HG02973 (cell line): ENCODE results near the gene PLXND1.

Experiments
- ATAC-seq: cut with Tn5 transposase; IDR thresholded peaks from one replicate; pipeline ENCODE4 v1.9.1; 2021; ENCODE audit warnings: moderate library complexity; ENCODE audit not compliant: unreplicated experiment

PLXND1 gene

DNA sequence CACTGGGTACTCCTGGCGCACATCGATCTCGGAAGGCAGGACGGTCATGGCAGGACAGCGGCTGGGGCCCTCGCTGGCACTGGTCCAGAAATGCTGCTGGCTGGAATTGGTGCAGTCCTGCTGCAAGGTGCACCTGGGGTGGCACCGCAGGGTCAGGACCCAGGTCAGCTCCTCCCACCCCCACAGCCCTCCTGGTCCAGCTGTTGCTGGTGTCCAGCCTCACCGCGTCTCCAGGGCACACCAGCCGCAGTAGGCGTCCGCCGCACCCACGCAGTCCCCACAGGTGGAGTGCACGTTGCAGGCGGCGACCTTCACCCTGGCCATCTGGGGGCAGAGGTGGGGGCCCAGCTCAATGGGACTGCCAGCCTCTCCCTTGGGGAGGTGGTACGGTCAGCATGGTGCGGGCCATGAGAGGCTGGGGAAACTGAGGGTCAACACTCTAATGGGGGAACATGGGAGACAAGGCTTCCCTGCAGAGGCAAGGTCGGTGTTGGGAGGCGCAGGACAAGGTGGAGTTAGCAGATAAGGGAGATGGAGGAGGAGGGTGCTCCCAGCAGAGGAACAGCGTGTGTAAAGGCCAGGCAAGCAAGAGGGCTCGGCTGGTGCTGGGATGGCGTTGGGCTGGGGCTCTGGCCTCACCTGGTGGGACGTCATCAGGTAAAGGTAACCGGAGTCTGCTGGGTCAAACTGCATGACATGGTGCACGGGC, 20.4 kb downstream of the PLXND1 start:
- ATAC-seq = no peak

DNA sequence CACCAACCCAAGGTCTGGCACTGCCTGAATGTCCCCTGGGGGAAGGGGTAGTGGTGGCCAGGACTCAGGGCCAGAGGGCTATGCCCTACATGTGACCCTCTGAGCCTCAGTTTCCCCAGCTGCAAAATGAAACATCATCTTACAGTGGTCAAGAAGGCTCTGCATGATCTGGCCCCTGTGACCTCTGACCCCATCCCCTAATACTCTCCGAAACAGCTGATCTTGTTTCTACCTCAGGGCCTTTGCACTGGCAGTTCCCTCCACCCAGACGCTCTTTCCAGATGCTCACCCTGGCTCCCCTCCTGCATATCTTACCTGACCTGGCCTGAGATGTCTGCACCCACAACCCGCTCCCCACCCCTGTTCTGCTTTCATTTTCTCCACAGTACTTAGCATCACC, 21.8 kb downstream of the PLXND1 start:
- ATAC-seq = no peak

- ATAC-seq = no peak
These were observed 23.2 kb downstream of the PLXND1 start for GRCh38 chr3:129583289-129583688.

GRCh38 chr3:129582799-129583198, 23.7 kb downstream of the PLXND1 start:
- ATAC-seq = no peak

DNA sequence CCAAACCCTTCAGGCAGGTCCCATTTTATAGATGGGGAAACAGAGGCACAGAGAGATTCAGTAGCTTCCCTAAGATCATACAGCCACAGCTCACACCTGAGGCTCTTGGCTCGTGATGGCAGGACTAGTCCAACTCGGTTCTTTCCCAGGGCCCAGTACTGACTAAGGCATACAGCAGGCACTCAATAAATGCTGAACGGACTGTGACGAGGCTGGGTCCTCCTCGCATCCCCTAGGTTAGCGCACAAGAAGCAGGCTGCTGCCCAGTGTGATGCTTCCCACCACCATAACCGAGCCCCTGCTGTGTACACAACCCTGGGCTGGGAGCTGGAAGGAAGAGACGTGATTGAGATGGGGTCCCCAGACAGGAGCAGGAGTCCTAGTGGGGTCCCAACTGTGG, 24.9 kb downstream of the PLXND1 start:
- no peak for ATAC-seq

GRCh38 chr3:129579991-129580390, 26.5 kb downstream of the PLXND1 start:
- no peak for ATAC-seq

- ATAC-seq = no peak
These were observed 28.3 kb downstream of the PLXND1 start for GRCh38 chr3:129577925-129578786.

DNA sequence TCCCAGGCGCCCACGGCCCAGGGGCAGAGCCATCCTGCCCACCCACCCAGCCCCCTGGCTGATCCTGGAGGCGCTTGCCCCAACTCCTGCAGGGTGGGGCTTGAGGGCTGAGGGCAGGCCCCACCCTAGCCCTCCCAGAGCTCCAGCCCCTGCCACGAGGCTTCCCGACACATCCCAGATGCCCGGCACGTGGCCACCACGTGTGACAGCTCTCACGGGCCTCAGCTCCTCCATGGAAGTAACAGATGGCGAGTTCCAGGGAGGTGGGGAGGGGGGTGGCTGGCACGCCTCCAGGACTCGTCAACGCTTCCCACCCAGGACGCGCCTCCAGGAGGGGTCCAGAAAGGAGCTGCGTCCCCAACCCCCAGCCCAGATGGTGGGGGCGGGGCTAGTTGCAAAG, 29.1 kb downstream of the PLXND1 start:
- no peak for ATAC-seq

GRCh38 chr3:129576514-129577352, 29.7 kb downstream of the PLXND1 start:
- ATAC-seq = no peak

DNA sequence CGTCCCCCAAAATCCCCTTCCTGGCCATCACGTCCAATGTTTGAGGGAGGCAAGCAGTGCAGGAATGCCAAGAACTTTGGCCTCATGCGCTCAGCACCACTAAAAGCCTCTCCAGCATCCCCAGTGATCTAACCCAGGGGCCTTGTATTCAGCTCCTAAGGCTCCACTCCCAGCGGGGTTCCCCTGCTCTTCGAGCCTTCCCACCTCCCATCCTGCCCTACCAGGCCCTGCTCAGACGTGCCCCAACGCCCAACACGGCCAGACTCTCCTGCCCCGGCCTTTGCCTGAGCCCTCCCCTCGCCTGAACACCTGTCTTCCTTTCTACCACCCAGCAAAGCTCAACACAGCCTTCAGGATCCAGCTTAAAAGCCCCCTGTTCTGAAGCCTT, 30.5 kb downstream of the PLXND1 start:
- ATAC-seq = no peak

DNA sequence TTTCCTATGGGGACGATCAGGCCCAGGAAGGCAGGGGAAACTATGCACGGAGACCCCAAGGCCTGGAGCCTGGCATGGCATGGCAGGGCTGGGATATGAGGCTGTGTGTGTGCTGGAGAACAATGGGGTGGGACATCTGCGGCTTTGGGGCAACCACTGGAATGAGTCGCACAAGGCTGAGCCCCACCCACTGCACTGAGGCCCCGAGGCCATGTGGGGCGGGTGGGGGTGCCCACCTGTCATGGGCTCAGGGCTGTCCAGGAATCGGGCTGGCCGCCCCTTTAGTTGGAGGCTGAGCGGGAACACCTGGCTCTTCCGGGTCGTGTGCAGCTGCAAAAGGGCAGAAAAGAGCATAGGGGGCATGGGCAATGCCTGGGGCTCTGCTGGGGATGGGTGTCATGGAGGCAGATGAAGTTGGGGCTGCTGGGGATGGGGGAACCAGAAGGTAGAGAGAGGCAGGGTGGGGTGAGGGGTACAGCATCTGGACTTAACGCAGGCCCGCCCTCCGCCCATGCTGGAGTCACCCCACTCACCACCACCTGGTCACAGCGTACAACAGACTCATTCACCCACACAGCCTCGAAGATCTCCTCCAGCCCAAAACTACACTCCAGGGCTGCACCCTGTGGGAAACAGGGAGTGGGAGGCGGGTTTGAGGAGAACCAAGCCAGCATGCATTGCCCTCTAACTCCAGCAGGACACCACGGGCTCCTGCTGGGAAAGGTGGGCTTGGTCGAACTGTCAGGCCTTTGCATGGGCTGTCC, 31.1 kb downstream of the PLXND1 start:
- ATAC-seq = no peak

GRCh38 chr3:129574206-129574605, 32.3 kb downstream of the PLXND1 start:
- no peak for ATAC-seq

DNA sequence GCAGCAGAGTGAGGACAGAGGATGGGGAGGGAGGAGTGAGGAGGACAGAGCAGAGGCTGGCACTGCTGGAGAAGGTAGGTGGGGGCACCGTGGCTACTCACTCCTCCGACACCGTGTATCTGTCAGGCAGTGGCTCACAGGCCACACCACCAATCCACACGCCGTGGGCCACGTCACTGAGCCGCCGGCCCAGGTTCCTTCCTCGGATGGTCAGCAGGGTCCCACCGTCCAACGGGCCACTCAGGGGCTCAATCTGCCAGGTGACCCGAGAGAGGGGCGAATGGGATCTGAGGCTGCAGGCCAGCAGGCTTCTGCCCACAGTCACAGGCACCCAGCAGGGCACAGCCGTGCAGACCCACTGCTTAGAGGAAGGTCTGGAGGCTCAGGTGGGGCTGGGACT, 33.0 kb downstream of the PLXND1 start:
- ATAC-seq = no peak

DNA sequence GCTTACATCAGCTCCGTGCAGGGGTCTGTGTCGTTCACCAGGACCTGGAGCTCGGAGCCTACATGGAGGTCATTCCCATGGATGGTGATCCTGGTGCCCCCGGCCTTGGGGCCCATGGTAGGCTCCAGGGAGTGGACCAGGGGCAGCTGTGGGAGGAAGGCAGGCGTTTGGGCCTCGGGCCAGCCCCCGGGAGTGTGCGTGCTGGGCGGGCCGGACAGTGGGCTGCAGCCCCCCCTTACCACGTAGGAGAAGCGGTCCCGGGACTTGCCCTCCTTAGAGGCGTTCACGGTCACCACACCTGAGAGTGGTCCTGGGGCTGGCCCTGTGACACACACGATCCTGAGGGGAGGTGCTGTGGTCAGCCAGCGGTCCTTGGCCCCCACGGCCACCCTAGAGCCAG, 33.9 kb downstream of the PLXND1 start:
- ATAC-seq = no peak

GRCh38 chr3:129571605-129572547, 34.6 kb downstream of the PLXND1 start:
- ATAC-seq = no peak

DNA sequence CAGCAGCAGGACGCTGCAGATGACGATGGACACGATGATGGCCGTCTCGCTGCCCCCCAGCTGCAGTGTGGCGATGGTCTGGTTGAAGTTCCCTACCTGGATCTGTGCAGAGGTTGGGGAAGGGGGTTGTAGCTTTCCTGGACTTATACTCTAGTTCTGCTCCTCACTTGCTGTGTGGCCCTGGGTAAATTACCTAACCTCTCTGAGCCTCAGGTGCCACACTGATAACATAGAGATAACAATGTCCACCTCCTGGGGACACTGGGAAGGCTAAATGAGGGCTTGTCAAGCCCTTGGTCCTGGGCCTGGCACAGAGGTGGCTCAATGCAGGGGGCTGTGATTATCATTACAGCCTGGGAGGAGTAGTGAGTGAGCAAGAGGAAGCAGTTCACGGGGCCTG, 36.6 kb downstream of the PLXND1 start:
- ATAC-seq = no peak

- no peak for ATAC-seq
These were observed 38.5 kb downstream of the PLXND1 start for GRCh38 chr3:129567939-129568338.

- ATAC-seq = no peak
These were observed 39.2 kb downstream of the PLXND1 start for GRCh38 chr3:129567176-129567705.

- ATAC-seq = no peak
These were observed 40.6 kb downstream of the PLXND1 start for GRCh38 chr3:129565902-129566301.
